Measurements from ENCODE around the gene MORF4L1.

- no peak for TF ChIP-seq CTCF (conservative IDR thresholded peaks at IDR 0.05 in 1 of 2, IDR thresholded peaks at IDR 0.05 in 1 of 2; ENCODE audit: extremely low read depth in 1 of 2, insufficient read depth in 1 of 2, low read depth in 1 of 2, low read length in 2 of 2)
- no peak for TF ChIP-seq EZH2 (IDR thresholded peaks at IDR 0.05; ENCODE audit: borderline replicate concordance, low read length)
Measured at GRCh38 chr15:78880813-78881212, 8.1 kb downstream of the MORF4L1 start.

All from mammary epithelial cell (primary cell).